SK-N-SH (cell line): ENCODE data around the gene SLC8A1. TPM values are rescaled to one million over a fixed set of nuclear protein-coding genes. Genes with fewer than 3 reads are reported as not detected.

Experiments
- CTCF ChIA-PET: fragments of 300-600, 350-600 bp; formaldehyde crosslinking; extraction: SDS; loops from one replicate; lab custom pipeline; 2021; lab: Yijun Ruan, JAX
- POLR2A ChIA-PET: fragments of 350-600 bp; sonication (Branson Sonifier 250); formaldehyde crosslinking; extraction: SDS; loops from one replicate; lab custom pipeline; 2020; ENCODE audit warnings: antibody characterized with exemption, inconsistent platforms; lab: Yijun Ruan, JAX
- DNase-seq: peaks from one replicate; pipeline ENCODE4 v3.0.0; 2012
- H2AFZ ChIP-seq: fragments of 200-600 bp; sonication (generic); 2 replicates; pipeline ENCODE4 v1.8.1; 2016; ENCODE audit warnings: antibody characterized with exemption, mild to moderate bottlenecking, low read depth
- H3F3A ChIP-seq: fragments of 200-600 bp; sonication (generic); replicated peaks from 2 replicates; pipeline ENCODE3; 2016; ENCODE audit warnings: antibody characterized with exemption, mild to moderate bottlenecking; ENCODE audit not compliant: insufficient read depth
- H3K27ac ChIP-seq, 2 experiments: fragments of 200-500 bp in 1 of 2; fragments of 200-600 bp in 1 of 2; sonication (Bioruptor generic) in 1 of 2; sonication (generic), shearing (Covaris generic) in 1 of 2; 2 replicates each; pipeline versions ENCODE4 v1.5.1 to v1.6.1; 2014 to 2016; ENCODE audit warnings: low read depth in 2 of 2, inconsistent platforms in 1 of 2, low read length in 1 of 2, mild to moderate bottlenecking in 1 of 2, mixed read lengths in 1 of 2
- H3K27me3 ChIP-seq: fragments of 200-600 bp; sonication (generic), shearing (Covaris generic); 2 replicates; pipeline ENCODE4 v1.6.1; 2016; ENCODE audit warnings: mixed run types; ENCODE audit not compliant: insufficient read depth
- H3K36me3 ChIP-seq, 2 experiments: fragments of 200-500 bp in 1 of 2; fragments of 200-600 bp in 1 of 2; sonication (Bioruptor generic) in 1 of 2; sonication (generic) in 1 of 2; replicated peaks in 1 of 2; 2 replicates each; pipeline versions ENCODE3 to v1.5.1; 2014 to 2016; ENCODE audit warnings: low read length in 1 of 2, mild to moderate bottlenecking in 1 of 2; ENCODE audit not compliant: insufficient read depth in 2 of 2, control insufficient read depth in 1 of 2
- H3K4me1 ChIP-seq, 2 experiments: fragments of 200-500 bp in 1 of 2; fragments of 200-600 bp in 1 of 2; sonication (Bioruptor generic) in 1 of 2; sonication (generic), shearing (Covaris generic) in 1 of 2; 2 replicates each; pipeline versions ENCODE4 v1.5.1 to v1.6.1; 2014 to 2016; ENCODE audit warnings: low read depth in 1 of 2, low read length in 1 of 2, mixed run types in 1 of 2; ENCODE audit not compliant: insufficient read depth in 2 of 2, control insufficient read depth in 1 of 2
- H3K4me2 ChIP-seq: fragments of 200-600 bp; sonication (generic), shearing (Covaris generic); 2 replicates; pipeline ENCODE4 v1.6.1; 2017; ENCODE audit warnings: mixed run types
- H3K4me3 ChIP-seq, 2 experiments: fragments of 200-500 bp in 1 of 2; fragments of 200-600 bp in 1 of 2; sonication (Bioruptor generic) in 1 of 2; sonication (generic), shearing (Covaris generic) in 1 of 2; 2 replicates each; pipeline versions ENCODE4 v1.5.1 to v1.8.1; 2014 to 2016; ENCODE audit warnings: low read depth in 2 of 2, inconsistent platforms in 1 of 2, low read length in 1 of 2, mild to moderate bottlenecking in 1 of 2, mixed read lengths in 1 of 2, moderate library complexity in 1 of 2
- H3K79me2 ChIP-seq: fragments of 200-600 bp; sonication (generic); 2 replicates; pipeline ENCODE4 v1.8.1; 2017; ENCODE audit warnings: mild to moderate bottlenecking; ENCODE audit not compliant: insufficient read depth
- H3K9ac ChIP-seq: fragments of 200-600 bp; sonication (generic); 2 replicates; pipeline ENCODE4 v1.6.1; 2017; ENCODE audit warnings: mixed run types
- H3K9me2 ChIP-seq: fragments of 200-600 bp; sonication (generic); 2 replicates; pipeline ENCODE4 v1.6.1; 2017; ENCODE audit warnings: mixed run types
- H3K9me3 ChIP-seq: fragments of 200-600 bp; sonication (generic); 2 replicates; pipeline ENCODE4 v1.6.1; 2017; ENCODE audit warnings: mixed run types, mild to moderate bottlenecking, moderate library complexity
- H4K20me1 ChIP-seq: fragments of 200-600 bp; sonication (generic); 2 replicates; pipeline ENCODE4 v1.6.1; 2017; ENCODE audit warnings: mild to moderate bottlenecking, mixed run types; ENCODE audit not compliant: insufficient read depth
- CHD2 ChIP-seq: fragments of 150-350 bp; IDR thresholded peaks from 2 replicates; pipeline ENCODE4 v1.6.1; 2018; ENCODE audit warnings: low read length; ENCODE audit not compliant: partially characterized antibody
- EZH2phosphoT487 ChIP-seq: fragments of 200-600 bp; sonication (generic); IDR thresholded peaks from 2 replicates; pipeline ENCODE4 v1.6.1; 2017; ENCODE audit warnings: low read depth, mixed run types, mild to moderate bottlenecking, antibody characterized with exemption, moderate library complexity, borderline replicate concordance
- FOSL2 ChIP-seq: IDR thresholded peaks from 2 replicates; pipeline ENCODE4 v1.4.0; 2012; ENCODE audit warnings: low read depth, mild to moderate bottlenecking, moderate library complexity, borderline replicate concordance
- FOXM1 ChIP-seq: IDR thresholded peaks from 2 replicates; pipeline ENCODE4 v1.4.0; 2012; ENCODE audit warnings: low read depth, mild to moderate bottlenecking
- JUND ChIP-seq: IDR thresholded peaks from 2 replicates; pipeline ENCODE4 v1.4.0; 2012
- MEF2A ChIP-seq: IDR thresholded peaks from 2 replicates; pipeline ENCODE4 v1.4.0; 2012; ENCODE audit warnings: low read depth, borderline replicate concordance
- NRF1 ChIP-seq: IDR thresholded peaks from 2 replicates; pipeline ENCODE4 v1.6.1; 2012; ENCODE audit warnings: low read depth, mild to moderate bottlenecking, low read length
- POLR2AphosphoS5 ChIP-seq: IDR thresholded peaks from 2 replicates; pipeline ENCODE4 v1.6.1; 2012; ENCODE audit warnings: low read depth, low read length
- RAD21 ChIP-seq: IDR thresholded peaks from 2 replicates; pipeline ENCODE4 v1.6.1; 2012; ENCODE audit warnings: mild to moderate bottlenecking, low read length
- RCOR1 ChIP-seq: fragments of 150-350 bp; IDR thresholded peaks from 2 replicates; pipeline ENCODE4 v1.6.1; 2017; ENCODE audit warnings: antibody characterized with exemption, low read length
- SMC3 ChIP-seq: IDR thresholded peaks from 2 replicates; pipeline ENCODE4 v1.6.1; 2012; ENCODE audit warnings: low read depth, low read length, improper control_type of control experiment
- WGBS: methylation state at CpG from one replicate; pipeline ENCODE4 v1.1.6; 2017; ENCODE audit warnings: low lambda C conversion rate; 5-methylcytosine and 5-hydroxymethylcytosine counted together
- polyA plus RNA-seq, 3 experiments: library from polyadenylated mRNA; depleted of rRNA; stranded (reverse); fragments of >200 nt; gene quantifications; 2 replicates each; pipeline ENCODE4 v1.2.3, GENCODE V29; 2012
- TF ChIP-seq, protein P1 (sequence below): fragments of 200-600 bp; sonication (generic); IDR thresholded peaks from 2 replicates; pipeline ENCODE4 v1.6.1; 2017; ENCODE audit warnings: antibody characterized with exemption, mild to moderate bottlenecking, moderate library complexity
- TF ChIP-seq, protein P2 (sequence below): IDR thresholded peaks from 2 replicates; pipeline ENCODE4 v1.4.0; 2012; ENCODE audit warnings: low read depth, borderline replicate concordance
- TF ChIP-seq, protein P3 (sequence below): IDR thresholded peaks from 2 replicates; pipeline ENCODE4; 2012
- TF ChIP-seq, protein P4 (sequence below): IDR thresholded peaks from 2 replicates; pipeline ENCODE4 v1.4.0; 2012; ENCODE audit warnings: low read depth, borderline replicate concordance
- TF ChIP-seq, protein P5 (sequence below): IDR thresholded peaks from 2 replicates; pipeline ENCODE4 v1.4.0; 2012; ENCODE audit warnings: low read depth
- TF ChIP-seq, protein P6 (sequence below): fragments of 150-350 bp; IDR thresholded peaks from 2 replicates; pipeline ENCODE4 v1.6.1; 2016; ENCODE audit warnings: mild to moderate bottlenecking, low read depth, low read length

The SLC8A1 gene
- polyA plus RNA-seq, 1 of the 3 experiments (the other 2 are of a cell fraction), result 3.2 TPM

DNA sequence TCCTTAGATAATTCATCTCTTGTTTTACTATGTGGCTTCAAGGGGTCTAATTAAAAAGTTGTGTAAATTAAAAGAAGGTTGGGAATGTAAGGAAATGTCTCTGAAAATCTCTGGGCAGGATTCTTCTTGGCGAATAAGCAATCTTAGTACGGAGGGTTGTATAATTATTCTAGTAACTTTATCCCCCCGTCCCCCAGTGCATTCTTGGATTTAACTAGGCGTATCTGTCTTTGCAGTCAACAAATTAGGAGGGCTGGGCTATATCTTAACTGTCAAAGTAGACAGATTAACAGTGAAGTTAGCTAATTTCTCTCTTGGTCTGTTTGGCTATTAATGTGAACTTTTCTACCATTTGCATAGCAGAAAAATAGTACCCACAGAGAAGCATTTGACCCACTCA is 343.0 kb downstream of the SLC8A1 start:
- H3K4me3 ChIP-seq, result no peak overlapping the region
- H3K27me3 ChIP-seq, result no peaks in the 10 kb centered on the region
- peaks cover 19% of the 10 kb centered on the region for H3F3A ChIP-seq
- no peaks in the 10 kb centered on the region for H4K20me1 ChIP-seq
- TF ChIP-seq JUND (no peak), FOSL2 (no peak), SMC3 (no peak), NRF1 (no peak), FOXM1 (no peak)
- TF ChIP-seq, protein P1, sequence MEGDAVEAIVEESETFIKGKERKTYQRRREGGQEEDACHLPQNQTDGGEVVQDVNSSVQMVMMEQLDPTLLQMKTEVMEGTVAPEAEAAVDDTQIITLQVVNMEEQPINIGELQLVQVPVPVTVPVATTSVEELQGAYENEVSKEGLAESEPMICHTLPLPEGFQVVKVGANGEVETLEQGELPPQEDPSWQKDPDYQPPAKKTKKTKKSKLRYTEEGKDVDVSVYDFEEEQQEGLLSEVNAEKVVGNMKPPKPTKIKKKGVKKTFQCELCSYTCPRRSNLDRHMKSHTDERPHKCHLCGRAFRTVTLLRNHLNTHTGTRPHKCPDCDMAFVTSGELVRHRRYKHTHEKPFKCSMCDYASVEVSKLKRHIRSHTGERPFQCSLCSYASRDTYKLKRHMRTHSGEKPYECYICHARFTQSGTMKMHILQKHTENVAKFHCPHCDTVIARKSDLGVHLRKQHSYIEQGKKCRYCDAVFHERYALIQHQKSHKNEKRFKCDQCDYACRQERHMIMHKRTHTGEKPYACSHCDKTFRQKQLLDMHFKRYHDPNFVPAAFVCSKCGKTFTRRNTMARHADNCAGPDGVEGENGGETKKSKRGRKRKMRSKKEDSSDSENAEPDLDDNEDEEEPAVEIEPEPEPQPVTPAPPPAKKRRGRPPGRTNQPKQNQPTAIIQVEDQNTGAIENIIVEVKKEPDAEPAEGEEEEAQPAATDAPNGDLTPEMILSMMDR, result no peak
- TF ChIP-seq, protein P2, sequence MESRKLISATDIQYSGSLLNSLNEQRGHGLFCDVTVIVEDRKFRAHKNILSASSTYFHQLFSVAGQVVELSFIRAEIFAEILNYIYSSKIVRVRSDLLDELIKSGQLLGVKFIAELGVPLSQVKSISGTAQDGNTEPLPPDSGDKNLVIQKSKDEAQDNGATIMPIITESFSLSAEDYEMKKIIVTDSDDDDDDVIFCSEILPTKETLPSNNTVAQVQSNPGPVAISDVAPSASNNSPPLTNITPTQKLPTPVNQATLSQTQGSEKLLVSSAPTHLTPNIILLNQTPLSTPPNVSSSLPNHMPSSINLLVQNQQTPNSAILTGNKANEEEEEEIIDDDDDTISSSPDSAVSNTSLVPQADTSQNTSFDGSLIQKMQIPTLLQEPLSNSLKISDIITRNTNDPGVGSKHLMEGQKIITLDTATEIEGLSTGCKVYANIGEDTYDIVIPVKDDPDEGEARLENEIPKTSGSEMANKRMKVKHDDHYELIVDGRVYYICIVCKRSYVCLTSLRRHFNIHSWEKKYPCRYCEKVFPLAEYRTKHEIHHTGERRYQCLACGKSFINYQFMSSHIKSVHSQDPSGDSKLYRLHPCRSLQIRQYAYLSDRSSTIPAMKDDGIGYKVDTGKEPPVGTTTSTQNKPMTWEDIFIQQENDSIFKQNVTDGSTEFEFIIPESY, result no peak
- TF ChIP-seq, protein P3, sequence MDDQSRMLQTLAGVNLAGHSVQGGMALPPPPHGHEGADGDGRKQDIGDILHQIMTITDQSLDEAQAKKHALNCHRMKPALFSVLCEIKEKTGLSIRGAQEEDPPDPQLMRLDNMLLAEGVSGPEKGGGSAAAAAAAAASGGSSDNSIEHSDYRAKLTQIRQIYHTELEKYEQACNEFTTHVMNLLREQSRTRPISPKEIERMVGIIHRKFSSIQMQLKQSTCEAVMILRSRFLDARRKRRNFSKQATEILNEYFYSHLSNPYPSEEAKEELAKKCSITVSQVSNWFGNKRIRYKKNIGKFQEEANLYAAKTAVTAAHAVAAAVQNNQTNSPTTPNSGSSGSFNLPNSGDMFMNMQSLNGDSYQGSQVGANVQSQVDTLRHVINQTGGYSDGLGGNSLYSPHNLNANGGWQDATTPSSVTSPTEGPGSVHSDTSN, result no peak
- TF ChIP-seq, protein P4, sequence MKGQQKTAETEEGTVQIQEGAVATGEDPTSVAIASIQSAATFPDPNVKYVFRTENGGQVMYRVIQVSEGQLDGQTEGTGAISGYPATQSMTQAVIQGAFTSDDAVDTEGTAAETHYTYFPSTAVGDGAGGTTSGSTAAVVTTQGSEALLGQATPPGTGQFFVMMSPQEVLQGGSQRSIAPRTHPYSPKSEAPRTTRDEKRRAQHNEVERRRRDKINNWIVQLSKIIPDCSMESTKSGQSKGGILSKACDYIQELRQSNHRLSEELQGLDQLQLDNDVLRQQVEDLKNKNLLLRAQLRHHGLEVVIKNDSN, result no peak
- H3K36me3 ChIP-seq, result no peaks in the 10 kb centered on the region
- DNase-seq, result no peak
- no peaks in the 10 kb centered on the region for H3K9me3 ChIP-seq
- ChIA-PET POLR2A (no interaction called here), CTCF (no interaction called here)
- H3K9ac ChIP-seq, result no peak overlapping the region
- H2AFZ ChIP-seq, result no peak overlapping the region
- no peaks in the 10 kb centered on the region for H3K79me2 ChIP-seq
- no peak overlapping the region for H3K4me2 ChIP-seq
- H3K9me2 ChIP-seq, result no peaks in the 10 kb centered on the region
- WGBS, result 72% methylated on average over 4 of the region's 4 CpGs
- H3K4me1 ChIP-seq, result peaks cover 2 to 7% of the 10 kb centered on the region in 2 experiments; a peak in 3 of 4 replicates
- no peak overlapping the region for H3K27ac ChIP-seq

DNA sequence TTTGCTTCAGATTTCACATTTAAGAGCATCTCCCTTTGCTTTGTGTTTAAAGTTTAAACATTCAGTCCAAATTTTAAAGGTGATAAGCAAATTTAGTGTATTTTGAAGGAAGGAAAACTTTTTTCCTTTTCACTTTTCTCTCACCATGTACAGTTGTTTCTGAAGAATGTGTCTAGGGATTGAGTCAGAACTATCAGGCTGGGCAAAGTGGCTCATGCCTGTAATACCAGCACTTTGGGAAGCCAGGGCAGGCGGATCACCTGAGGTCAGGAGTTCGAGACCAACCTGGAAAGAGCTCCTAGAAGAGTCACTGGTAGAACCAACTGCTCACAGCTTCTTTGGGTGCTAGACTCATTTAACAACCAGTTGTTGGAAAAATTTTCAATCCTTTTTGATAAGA is 345.8 kb downstream of the SLC8A1 start:
- H3F3A ChIP-seq, result peaks cover 26% of the 10 kb centered on the region
- H3K27ac ChIP-seq, result no peak overlapping the region
- H3K4me2 ChIP-seq, result no peak overlapping the region
- H3K79me2 ChIP-seq, result no peaks in the 10 kb centered on the region
- no peaks in the 10 kb centered on the region for H3K27me3 ChIP-seq
- ChIA-PET POLR2A (no interaction called here), CTCF (interaction anchor here (1.4 kb wide), 1 partner anchor 10 kb away, joined by 3 read pairs; no protein-coding TSS in a partner anchor)
- H3K9me2 ChIP-seq, result no peaks in the 10 kb centered on the region
- H4K20me1 ChIP-seq, result no peaks in the 10 kb centered on the region
- no peak for DNase-seq
- 70% methylated on average over 2 of the region's 2 CpGs for WGBS
- no peaks in the 10 kb centered on the region for H3K36me3 ChIP-seq
- no peaks in the 10 kb centered on the region for H3K9me3 ChIP-seq
- no peak overlapping the region for H3K9ac ChIP-seq
- no peak overlapping the region for H2AFZ ChIP-seq
- no peak overlapping the region for H3K4me3 ChIP-seq
- H3K4me1 ChIP-seq, result peaks cover 5 to 28% of the 10 kb centered on the region in 2 experiments; a peak in 3 of 4 replicates
- TF ChIP-seq NRF1 (no peak), SMC3 (no peak), MEF2A (no peak), RAD21 (no peak), FOXM1 (no peak), CHD2 (no peak), EZH2phosphoT487 (no peak), JUND (no peak), RCOR1 (no peak), POLR2AphosphoS5 (no peak)
- TF ChIP-seq, protein P5, sequence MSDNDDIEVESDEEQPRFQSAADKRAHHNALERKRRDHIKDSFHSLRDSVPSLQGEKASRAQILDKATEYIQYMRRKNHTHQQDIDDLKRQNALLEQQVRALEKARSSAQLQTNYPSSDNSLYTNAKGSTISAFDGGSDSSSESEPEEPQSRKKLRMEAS, result no peak
- TF ChIP-seq, protein P3, result no peak
- TF ChIP-seq, protein P4, result no peak
- TF ChIP-seq, protein P6, sequence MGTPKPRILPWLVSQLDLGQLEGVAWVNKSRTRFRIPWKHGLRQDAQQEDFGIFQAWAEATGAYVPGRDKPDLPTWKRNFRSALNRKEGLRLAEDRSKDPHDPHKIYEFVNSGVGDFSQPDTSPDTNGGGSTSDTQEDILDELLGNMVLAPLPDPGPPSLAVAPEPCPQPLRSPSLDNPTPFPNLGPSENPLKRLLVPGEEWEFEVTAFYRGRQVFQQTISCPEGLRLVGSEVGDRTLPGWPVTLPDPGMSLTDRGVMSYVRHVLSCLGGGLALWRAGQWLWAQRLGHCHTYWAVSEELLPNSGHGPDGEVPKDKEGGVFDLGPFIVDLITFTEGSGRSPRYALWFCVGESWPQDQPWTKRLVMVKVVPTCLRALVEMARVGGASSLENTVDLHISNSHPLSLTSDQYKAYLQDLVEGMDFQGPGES, result no peak
